SK-N-SH (cell line): ENCODE measurements around the gene FKRP. TPM values are rescaled to one million over a fixed set of nuclear protein-coding genes. Genes with fewer than 3 reads are reported as not detected.
A peak's percentile ranks its signal among the peaks of the same experiment; 100 is the strongest.

Experiments used
- CTCF ChIA-PET: fragments of 300-600, 350-600 bp; formaldehyde crosslinking; extraction: SDS; loops from one replicate; lab custom pipeline; 2021; lab: Yijun Ruan, JAX
- POLR2A ChIA-PET: fragments of 350-600 bp; sonication (Branson Sonifier 250); formaldehyde crosslinking; extraction: SDS; loops from one replicate; lab custom pipeline; 2020; ENCODE audit warnings: antibody characterized with exemption, inconsistent platforms; lab: Yijun Ruan, JAX
- DNase-seq: peaks from one replicate; pipeline ENCODE4 v3.0.0; 2012
- H2AFZ ChIP-seq: fragments of 200-600 bp; sonication (generic); 2 replicates; pipeline ENCODE4 v1.8.1; 2016; ENCODE audit warnings: antibody characterized with exemption, mild to moderate bottlenecking, low read depth
- H3F3A ChIP-seq: fragments of 200-600 bp; sonication (generic); replicated peaks from 2 replicates; pipeline ENCODE3; 2016; ENCODE audit warnings: antibody characterized with exemption, mild to moderate bottlenecking; ENCODE audit not compliant: insufficient read depth
- H3K27ac ChIP-seq, 2 experiments: fragments of 200-500 bp in 1 of 2; fragments of 200-600 bp in 1 of 2; sonication (Bioruptor generic) in 1 of 2; sonication (generic), shearing (Covaris generic) in 1 of 2; 2 replicates each; pipeline versions ENCODE4 v1.5.1 to v1.6.1; 2014 to 2016; ENCODE audit warnings: low read depth in 2 of 2, inconsistent platforms in 1 of 2, low read length in 1 of 2, mild to moderate bottlenecking in 1 of 2, mixed read lengths in 1 of 2
- H3K27me3 ChIP-seq: fragments of 200-600 bp; sonication (generic), shearing (Covaris generic); 2 replicates; pipeline ENCODE4 v1.6.1; 2016; ENCODE audit warnings: mixed run types; ENCODE audit not compliant: insufficient read depth
- H3K36me3 ChIP-seq, 2 experiments: fragments of 200-500 bp in 1 of 2; fragments of 200-600 bp in 1 of 2; sonication (Bioruptor generic) in 1 of 2; sonication (generic) in 1 of 2; replicated peaks in 1 of 2; 2 replicates each; pipeline versions ENCODE3 to v1.5.1; 2014 to 2016; ENCODE audit warnings: low read length in 1 of 2, mild to moderate bottlenecking in 1 of 2; ENCODE audit not compliant: insufficient read depth in 2 of 2, control insufficient read depth in 1 of 2
- H3K4me1 ChIP-seq, 2 experiments: fragments of 200-500 bp in 1 of 2; fragments of 200-600 bp in 1 of 2; sonication (Bioruptor generic) in 1 of 2; sonication (generic), shearing (Covaris generic) in 1 of 2; 2 replicates each; pipeline versions ENCODE4 v1.5.1 to v1.6.1; 2014 to 2016; ENCODE audit warnings: low read depth in 1 of 2, low read length in 1 of 2, mixed run types in 1 of 2; ENCODE audit not compliant: insufficient read depth in 2 of 2, control insufficient read depth in 1 of 2
- H3K4me2 ChIP-seq: fragments of 200-600 bp; sonication (generic), shearing (Covaris generic); 2 replicates; pipeline ENCODE4 v1.6.1; 2017; ENCODE audit warnings: mixed run types
- H3K4me3 ChIP-seq, 2 experiments: fragments of 200-500 bp in 1 of 2; fragments of 200-600 bp in 1 of 2; sonication (Bioruptor generic) in 1 of 2; sonication (generic), shearing (Covaris generic) in 1 of 2; 2 replicates each; pipeline versions ENCODE4 v1.5.1 to v1.8.1; 2014 to 2016; ENCODE audit warnings: low read depth in 2 of 2, inconsistent platforms in 1 of 2, low read length in 1 of 2, mild to moderate bottlenecking in 1 of 2, mixed read lengths in 1 of 2, moderate library complexity in 1 of 2
- H3K79me2 ChIP-seq: fragments of 200-600 bp; sonication (generic); 2 replicates; pipeline ENCODE4 v1.8.1; 2017; ENCODE audit warnings: mild to moderate bottlenecking; ENCODE audit not compliant: insufficient read depth
- H3K9ac ChIP-seq: fragments of 200-600 bp; sonication (generic); 2 replicates; pipeline ENCODE4 v1.6.1; 2017; ENCODE audit warnings: mixed run types
- H3K9me2 ChIP-seq: fragments of 200-600 bp; sonication (generic); 2 replicates; pipeline ENCODE4 v1.6.1; 2017; ENCODE audit warnings: mixed run types
- H3K9me3 ChIP-seq: fragments of 200-600 bp; sonication (generic); 2 replicates; pipeline ENCODE4 v1.6.1; 2017; ENCODE audit warnings: mixed run types, mild to moderate bottlenecking, moderate library complexity
- H4K20me1 ChIP-seq: fragments of 200-600 bp; sonication (generic); 2 replicates; pipeline ENCODE4 v1.6.1; 2017; ENCODE audit warnings: mild to moderate bottlenecking, mixed run types; ENCODE audit not compliant: insufficient read depth
- CHD2 ChIP-seq: fragments of 150-350 bp; IDR thresholded peaks from 2 replicates; pipeline ENCODE4 v1.6.1; 2018; ENCODE audit warnings: low read length; ENCODE audit not compliant: partially characterized antibody
- MXI1 ChIP-seq: IDR thresholded peaks from 2 replicates; pipeline ENCODE4 v1.6.1; 2012; ENCODE audit warnings: mild to moderate bottlenecking, low read depth, low read length, improper control_type of control experiment
- POLR2AphosphoS5 ChIP-seq: IDR thresholded peaks from 2 replicates; pipeline ENCODE4 v1.6.1; 2012; ENCODE audit warnings: low read depth, low read length
- RAD21 ChIP-seq: IDR thresholded peaks from 2 replicates; pipeline ENCODE4 v1.6.1; 2012; ENCODE audit warnings: mild to moderate bottlenecking, low read length
- RFX5 ChIP-seq: IDR thresholded peaks from 2 replicates; pipeline ENCODE4 v1.6.1; 2012; ENCODE audit warnings: mild to moderate bottlenecking, improper control_type of control experiment, low read length
- TCF12 ChIP-seq: IDR thresholded peaks from 2 replicates; pipeline ENCODE4 v1.4.0; 2012
- YY1 ChIP-seq: IDR thresholded peaks from 2 replicates; pipeline ENCODE4 v1.4.0; 2012; ENCODE audit warnings: low read depth, mild to moderate bottlenecking
- WGBS: methylation state at CpG from one replicate; pipeline ENCODE4 v1.1.6; 2017; ENCODE audit warnings: low lambda C conversion rate; 5-methylcytosine and 5-hydroxymethylcytosine counted together
- polyA plus RNA-seq, 3 experiments: library from polyadenylated mRNA; depleted of rRNA; stranded (reverse); fragments of >200 nt; gene quantifications; 2 replicates each; pipeline ENCODE4 v1.2.3, GENCODE V29; 2012
- TF ChIP-seq, protein P1 (sequence below): IDR thresholded peaks from 2 replicates; pipeline ENCODE4 v1.6.1; 2012; ENCODE audit warnings: mild to moderate bottlenecking, low read depth, low read length, moderate library complexity
- TF ChIP-seq, protein P2 (sequence below): fragments of 150-350 bp; IDR thresholded peaks from 2 replicates; pipeline ENCODE4 v1.6.1; 2017; ENCODE audit warnings: antibody characterized with exemption, low read length, low read depth, borderline replicate concordance
- TF ChIP-seq, protein P3 (sequence below): IDR thresholded peaks from 2 replicates; pipeline ENCODE4 v1.4.0; 2012; ENCODE audit warnings: low read depth, borderline replicate concordance
- TF ChIP-seq, protein P4 (sequence below): fragments of 200-600 bp; sonication (generic); IDR thresholded peaks from 2 replicates; pipeline ENCODE4 v1.6.1; 2017; ENCODE audit warnings: antibody characterized with exemption, mild to moderate bottlenecking, moderate library complexity

The FKRP gene
- polyA plus RNA-seq, 1 of the 3 experiments (the other 2 are of a cell fraction): 37.3 TPM

DNA sequence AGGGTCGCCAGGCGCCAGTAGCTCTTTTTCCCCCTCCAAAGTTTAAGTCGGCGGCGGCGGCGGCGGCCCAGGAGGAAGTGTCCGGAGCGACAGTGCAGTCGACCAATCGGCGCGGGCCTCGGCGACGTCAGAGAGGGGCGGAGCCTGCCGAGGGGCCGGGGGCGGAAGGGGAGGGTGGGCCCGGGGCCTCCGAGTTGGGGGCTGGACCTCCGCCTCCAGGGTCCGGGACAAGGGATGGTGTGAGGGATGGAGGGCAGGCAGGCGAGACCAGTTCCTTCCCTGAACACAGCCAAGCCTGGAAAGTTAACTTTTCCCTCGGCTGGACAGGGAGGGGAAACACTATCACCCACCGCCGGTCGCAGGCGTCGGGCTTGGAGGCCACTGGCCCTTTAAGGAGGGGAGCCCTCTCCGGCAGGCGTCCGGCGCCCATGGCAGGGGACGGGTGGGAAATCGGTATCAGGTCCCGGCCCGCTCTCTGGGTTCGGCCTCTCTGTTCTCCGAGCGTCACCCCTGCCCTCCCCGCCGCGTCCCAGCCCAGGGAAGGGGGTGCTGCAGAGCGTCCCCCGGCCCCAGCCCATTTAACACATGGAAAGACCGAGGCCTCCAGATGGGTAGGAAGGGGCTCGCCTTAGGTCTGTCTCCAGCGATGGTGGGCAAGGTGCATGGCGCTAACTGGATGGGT is 28.7 kb upstream of the FKRP start, which contains the start of gene PRKD2 (continued):
- TF ChIP-seq, protein P1, sequence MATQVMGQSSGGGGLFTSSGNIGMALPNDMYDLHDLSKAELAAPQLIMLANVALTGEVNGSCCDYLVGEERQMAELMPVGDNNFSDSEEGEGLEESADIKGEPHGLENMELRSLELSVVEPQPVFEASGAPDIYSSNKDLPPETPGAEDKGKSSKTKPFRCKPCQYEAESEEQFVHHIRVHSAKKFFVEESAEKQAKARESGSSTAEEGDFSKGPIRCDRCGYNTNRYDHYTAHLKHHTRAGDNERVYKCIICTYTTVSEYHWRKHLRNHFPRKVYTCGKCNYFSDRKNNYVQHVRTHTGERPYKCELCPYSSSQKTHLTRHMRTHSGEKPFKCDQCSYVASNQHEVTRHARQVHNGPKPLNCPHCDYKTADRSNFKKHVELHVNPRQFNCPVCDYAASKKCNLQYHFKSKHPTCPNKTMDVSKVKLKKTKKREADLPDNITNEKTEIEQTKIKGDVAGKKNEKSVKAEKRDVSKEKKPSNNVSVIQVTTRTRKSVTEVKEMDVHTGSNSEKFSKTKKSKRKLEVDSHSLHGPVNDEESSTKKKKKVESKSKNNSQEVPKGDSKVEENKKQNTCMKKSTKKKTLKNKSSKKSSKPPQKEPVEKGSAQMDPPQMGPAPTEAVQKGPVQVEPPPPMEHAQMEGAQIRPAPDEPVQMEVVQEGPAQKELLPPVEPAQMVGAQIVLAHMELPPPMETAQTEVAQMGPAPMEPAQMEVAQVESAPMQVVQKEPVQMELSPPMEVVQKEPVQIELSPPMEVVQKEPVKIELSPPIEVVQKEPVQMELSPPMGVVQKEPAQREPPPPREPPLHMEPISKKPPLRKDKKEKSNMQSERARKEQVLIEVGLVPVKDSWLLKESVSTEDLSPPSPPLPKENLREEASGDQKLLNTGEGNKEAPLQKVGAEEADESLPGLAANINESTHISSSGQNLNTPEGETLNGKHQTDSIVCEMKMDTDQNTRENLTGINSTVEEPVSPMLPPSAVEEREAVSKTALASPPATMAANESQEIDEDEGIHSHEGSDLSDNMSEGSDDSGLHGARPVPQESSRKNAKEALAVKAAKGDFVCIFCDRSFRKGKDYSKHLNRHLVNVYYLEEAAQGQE: no peak
- TF ChIP-seq POLR2AphosphoS5: no peak
- TF ChIP-seq, protein P2, sequence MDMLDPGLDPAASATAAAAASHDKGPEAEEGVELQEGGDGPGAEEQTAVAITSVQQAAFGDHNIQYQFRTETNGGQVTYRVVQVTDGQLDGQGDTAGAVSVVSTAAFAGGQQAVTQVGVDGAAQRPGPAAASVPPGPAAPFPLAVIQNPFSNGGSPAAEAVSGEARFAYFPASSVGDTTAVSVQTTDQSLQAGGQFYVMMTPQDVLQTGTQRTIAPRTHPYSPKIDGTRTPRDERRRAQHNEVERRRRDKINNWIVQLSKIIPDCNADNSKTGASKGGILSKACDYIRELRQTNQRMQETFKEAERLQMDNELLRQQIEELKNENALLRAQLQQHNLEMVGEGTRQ: no peak
- peak; percentile 9 for TF ChIP-seq CHD2
- TF ChIP-seq YY1: no peak
- no peak for TF ChIP-seq RAD21
- TF ChIP-seq RFX5: no peak
- TF ChIP-seq, protein P3, sequence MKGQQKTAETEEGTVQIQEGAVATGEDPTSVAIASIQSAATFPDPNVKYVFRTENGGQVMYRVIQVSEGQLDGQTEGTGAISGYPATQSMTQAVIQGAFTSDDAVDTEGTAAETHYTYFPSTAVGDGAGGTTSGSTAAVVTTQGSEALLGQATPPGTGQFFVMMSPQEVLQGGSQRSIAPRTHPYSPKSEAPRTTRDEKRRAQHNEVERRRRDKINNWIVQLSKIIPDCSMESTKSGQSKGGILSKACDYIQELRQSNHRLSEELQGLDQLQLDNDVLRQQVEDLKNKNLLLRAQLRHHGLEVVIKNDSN: no peak

DNA sequence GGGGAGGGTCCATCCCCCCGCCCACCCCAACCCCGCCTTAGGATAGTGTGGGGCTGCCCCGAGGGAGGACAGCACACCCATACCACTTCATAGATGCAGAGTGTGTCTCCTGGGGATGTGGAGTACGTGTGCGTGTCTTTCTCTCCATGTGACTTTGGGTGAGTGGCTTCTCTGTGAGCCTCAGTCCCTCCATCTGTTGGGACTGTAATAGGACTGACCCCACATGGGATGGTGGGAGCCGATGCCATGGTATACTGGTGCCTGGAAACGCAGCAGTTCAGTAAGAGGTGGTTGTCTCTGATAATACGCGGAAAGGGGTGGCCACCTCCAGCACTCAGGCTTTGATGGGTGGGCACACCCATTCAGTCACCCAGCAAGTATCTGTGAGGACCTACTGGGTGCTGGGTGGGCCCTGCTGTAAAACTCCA is 28.1 kb upstream of the FKRP start:
- H3K79me2 ChIP-seq: peaks cover 38% of the 10 kb centered on the region
- H2AFZ ChIP-seq: no peak overlapping the region
- 69% methylated on average over 8 of the region's 9 CpGs for WGBS
- ChIA-PET POLR2A (no interaction called here), CTCF (interaction anchor here (1.0 to 1.6 kb wide), 2 partner anchors 11 to 18 kb away, joined by 3 to 7 read pairs; no protein-coding TSS in a partner anchor)
- no peaks in the 10 kb centered on the region for H4K20me1 ChIP-seq
- peak overlapping the region; percentile 88; the same call in 1 of the 2 replicates for H3K9ac ChIP-seq
- H3K4me2 ChIP-seq: peak overlapping the region; percentile 91
- H3K9me2 ChIP-seq: no peaks in the 10 kb centered on the region
- peak overlapping the region; percentile 85 to 88 for H3K4me3 ChIP-seq
- H3K36me3 ChIP-seq: peaks cover 0 to 40% of the 10 kb centered on the region in 2 experiments
- H3K27me3 ChIP-seq: no peaks in the 10 kb centered on the region
- peaks cover 0 to 17% of the 10 kb centered on the region in 2 experiments; a peak in 2 of 4 replicates for H3K4me1 ChIP-seq
- H3K9me3 ChIP-seq: no peaks in the 10 kb centered on the region
- H3F3A ChIP-seq: peaks cover 22% of the 10 kb centered on the region
- TF ChIP-seq, protein P1: no peak
- no peak for TF ChIP-seq MXI1
- TF ChIP-seq, protein P4, sequence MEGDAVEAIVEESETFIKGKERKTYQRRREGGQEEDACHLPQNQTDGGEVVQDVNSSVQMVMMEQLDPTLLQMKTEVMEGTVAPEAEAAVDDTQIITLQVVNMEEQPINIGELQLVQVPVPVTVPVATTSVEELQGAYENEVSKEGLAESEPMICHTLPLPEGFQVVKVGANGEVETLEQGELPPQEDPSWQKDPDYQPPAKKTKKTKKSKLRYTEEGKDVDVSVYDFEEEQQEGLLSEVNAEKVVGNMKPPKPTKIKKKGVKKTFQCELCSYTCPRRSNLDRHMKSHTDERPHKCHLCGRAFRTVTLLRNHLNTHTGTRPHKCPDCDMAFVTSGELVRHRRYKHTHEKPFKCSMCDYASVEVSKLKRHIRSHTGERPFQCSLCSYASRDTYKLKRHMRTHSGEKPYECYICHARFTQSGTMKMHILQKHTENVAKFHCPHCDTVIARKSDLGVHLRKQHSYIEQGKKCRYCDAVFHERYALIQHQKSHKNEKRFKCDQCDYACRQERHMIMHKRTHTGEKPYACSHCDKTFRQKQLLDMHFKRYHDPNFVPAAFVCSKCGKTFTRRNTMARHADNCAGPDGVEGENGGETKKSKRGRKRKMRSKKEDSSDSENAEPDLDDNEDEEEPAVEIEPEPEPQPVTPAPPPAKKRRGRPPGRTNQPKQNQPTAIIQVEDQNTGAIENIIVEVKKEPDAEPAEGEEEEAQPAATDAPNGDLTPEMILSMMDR: no peak
- no peak for TF ChIP-seq TCF12
- no peak for TF ChIP-seq YY1
- no peak for DNase-seq
- H3K27ac ChIP-seq: peak overlapping the region in 1 of 2 experiments; percentile 79; a peak in 2 of 4 replicates
